SK-N-SH treated with all-trans-retinoic acid at 6 μM for 48 hours (cell line): ENCODE measurements around the gene EPB41L2.

Experiments used
- ATAC-seq: fragments of 200-7000 bp; cut with Tn5 transposase; 3 replicates; pipeline ENCODE4 v1.9.1; 2020; ENCODE audit warnings: mild to moderate bottlenecking, moderate library complexity
- ARNTL ChIP-seq: fragments of 450-650 bp; formaldehyde crosslinking; IDR thresholded peaks from 2 replicates; pipeline ENCODE4 v1.5.0; 2020; ENCODE audit warnings: low read depth, mild to moderate bottlenecking, moderate library complexity, borderline replicate concordance
- BACH2 ChIP-seq: fragments of 250-450 bp; sonication (Bioruptor Pico); IDR thresholded peaks from 2 replicates; pipeline ENCODE4 v1.9.0; 2021; ENCODE audit warnings: mild to moderate bottlenecking, borderline replicate concordance
- CSDC2 ChIP-seq: fragments of 250-450 bp; sonication (Bioruptor Pico); IDR thresholded peaks from 2 replicates; pipeline ENCODE4 v1.5.0; 2020; ENCODE audit warnings: mild to moderate bottlenecking, moderate library complexity
- ESRRG ChIP-seq: fragments of 250-450 bp; sonication (Bioruptor Pico); IDR thresholded peaks from 2 replicates; pipeline ENCODE4 v1.6.1; 2021; ENCODE audit warnings: mild to moderate bottlenecking
- GLIS3 ChIP-seq: fragments of 250-450 bp; sonication (Bioruptor Pico); IDR thresholded peaks from 2 replicates; pipeline ENCODE4 v1.5.0; 2020; ENCODE audit warnings: mild to moderate bottlenecking, moderate library complexity
- ISL1 ChIP-seq: fragments of 250-450 bp; sonication (Bioruptor Pico); IDR thresholded peaks from 2 replicates; pipeline ENCODE4 v2.1.2; 2022; ENCODE audit warnings: mild to moderate bottlenecking, moderate library complexity
- POU6F1 ChIP-seq: fragments of 250-450 bp; sonication (Bioruptor Pico); IDR thresholded peaks from 2 replicates; pipeline ENCODE4 v1.8.0; 2021; ENCODE audit warnings: low read depth, mild to moderate bottlenecking, moderate library complexity, borderline replicate concordance
- PPARA ChIP-seq: fragments of 250-450 bp; sonication (Bioruptor Pico); IDR thresholded peaks from 2 replicates; pipeline ENCODE4 v1.5.0; 2020; ENCODE audit warnings: mild to moderate bottlenecking, borderline replicate concordance
- SNAI2 ChIP-seq: fragments of 250-450 bp; sonication (Bioruptor Pico); IDR thresholded peaks from 2 replicates; pipeline ENCODE4 v1.5.0; 2020; ENCODE audit warnings: mild to moderate bottlenecking, moderate library complexity
- TCF4 ChIP-seq: fragments of 250-450 bp; sonication (Bioruptor Pico); IDR thresholded peaks from 2 replicates; pipeline ENCODE4 v1.8.0; 2021; ENCODE audit warnings: mild to moderate bottlenecking, moderate library complexity, borderline replicate concordance
- TSHZ2 ChIP-seq: fragments of 250-450 bp; sonication (Bioruptor Pico); IDR thresholded peaks from 2 replicates; pipeline ENCODE4 v1.5.0; 2020; ENCODE audit warnings: mild to moderate bottlenecking, moderate library complexity
- ZC3H10 ChIP-seq: fragments of 250-450 bp; sonication (Bioruptor Pico); IDR thresholded peaks from 2 replicates; pipeline ENCODE4 v1.5.1; 2021; ENCODE audit warnings: mild to moderate bottlenecking, moderate library complexity
- ZFP3 ChIP-seq: fragments of 250-450 bp; sonication (Bioruptor Pico); IDR thresholded peaks from 2 replicates; pipeline ENCODE4 v1.5.0; 2020; ENCODE audit warnings: mild to moderate bottlenecking, moderate library complexity
- ZFP30 ChIP-seq: fragments of 450-650 bp; formaldehyde crosslinking; IDR thresholded peaks from 2 replicates; pipeline ENCODE4 v1.5.0; 2022; ENCODE audit warnings: mild to moderate bottlenecking, moderate library complexity
- ZNF565 ChIP-seq: fragments of 450-650 bp; formaldehyde crosslinking; conservative IDR thresholded peaks from 2 replicates; pipeline ENCODE4 v1.5.0; 2020; ENCODE audit warnings: low read depth, mild to moderate bottlenecking, moderate library complexity
- ZNF70 ChIP-seq: fragments of 450-650 bp; formaldehyde crosslinking; IDR thresholded peaks from 2 replicates; pipeline ENCODE4 v1.5.0; 2020; ENCODE audit warnings: mild to moderate bottlenecking, moderate library complexity
- ZNF8 ChIP-seq: fragments of 450-650 bp; formaldehyde crosslinking; IDR thresholded peaks from 2 replicates; pipeline ENCODE4 v1.5.0; 2020; ENCODE audit warnings: mild to moderate bottlenecking, moderate library complexity
- TF ChIP-seq, protein P1 (sequence below): fragments of 250-450 bp; sonication (Bioruptor Pico); IDR thresholded peaks from 2 replicates; pipeline ENCODE4 v1.8.0; 2020; ENCODE audit warnings: mild to moderate bottlenecking, moderate library complexity, borderline replicate concordance
- TF ChIP-seq, protein P2 (sequence below): fragments of 250-450 bp; sonication (Bioruptor Pico); IDR thresholded peaks from 2 replicates; pipeline ENCODE4 v1.5.1; 2021; ENCODE audit warnings: mild to moderate bottlenecking, moderate library complexity

EPB41L2 gene

GRCh38 chr6:131045139-131045538 is 17.9 kb downstream of the EPB41L2 start:
- no peak for ATAC-seq
- TF ChIP-seq CSDC2 (CRISPR knock-in tag) (no peak), ZNF70 (CRISPR knock-in tag) (no peak), POU6F1 (CRISPR knock-in tag) (no peak), ZFP3 (no peak), ESRRG (CRISPR knock-in tag) (no peak), PPARA (no peak), SNAI2 (CRISPR knock-in tag) (no peak), ARNTL (CRISPR knock-in tag) (no peak), TSHZ2 (no peak), BACH2 (no peak), ZC3H10 (CRISPR knock-in tag) (no peak), ZNF8 (CRISPR knock-in tag) (no peak), TCF4 (CRISPR knock-in tag) (no peak)
- TF ChIP-seq, protein P1, sequence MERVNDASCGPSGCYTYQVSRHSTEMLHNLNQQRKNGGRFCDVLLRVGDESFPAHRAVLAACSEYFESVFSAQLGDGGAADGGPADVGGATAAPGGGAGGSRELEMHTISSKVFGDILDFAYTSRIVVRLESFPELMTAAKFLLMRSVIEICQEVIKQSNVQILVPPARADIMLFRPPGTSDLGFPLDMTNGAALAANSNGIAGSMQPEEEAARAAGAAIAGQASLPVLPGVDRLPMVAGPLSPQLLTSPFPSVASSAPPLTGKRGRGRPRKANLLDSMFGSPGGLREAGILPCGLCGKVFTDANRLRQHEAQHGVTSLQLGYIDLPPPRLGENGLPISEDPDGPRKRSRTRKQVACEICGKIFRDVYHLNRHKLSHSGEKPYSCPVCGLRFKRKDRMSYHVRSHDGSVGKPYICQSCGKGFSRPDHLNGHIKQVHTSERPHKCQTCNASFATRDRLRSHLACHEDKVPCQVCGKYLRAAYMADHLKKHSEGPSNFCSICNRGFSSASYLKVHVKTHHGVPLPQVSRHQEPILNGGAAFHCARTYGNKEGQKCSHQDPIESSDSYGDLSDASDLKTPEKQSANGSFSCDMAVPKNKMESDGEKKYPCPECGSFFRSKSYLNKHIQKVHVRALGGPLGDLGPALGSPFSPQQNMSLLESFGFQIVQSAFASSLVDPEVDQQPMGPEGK = no peak
- TF ChIP-seq, protein P2, sequence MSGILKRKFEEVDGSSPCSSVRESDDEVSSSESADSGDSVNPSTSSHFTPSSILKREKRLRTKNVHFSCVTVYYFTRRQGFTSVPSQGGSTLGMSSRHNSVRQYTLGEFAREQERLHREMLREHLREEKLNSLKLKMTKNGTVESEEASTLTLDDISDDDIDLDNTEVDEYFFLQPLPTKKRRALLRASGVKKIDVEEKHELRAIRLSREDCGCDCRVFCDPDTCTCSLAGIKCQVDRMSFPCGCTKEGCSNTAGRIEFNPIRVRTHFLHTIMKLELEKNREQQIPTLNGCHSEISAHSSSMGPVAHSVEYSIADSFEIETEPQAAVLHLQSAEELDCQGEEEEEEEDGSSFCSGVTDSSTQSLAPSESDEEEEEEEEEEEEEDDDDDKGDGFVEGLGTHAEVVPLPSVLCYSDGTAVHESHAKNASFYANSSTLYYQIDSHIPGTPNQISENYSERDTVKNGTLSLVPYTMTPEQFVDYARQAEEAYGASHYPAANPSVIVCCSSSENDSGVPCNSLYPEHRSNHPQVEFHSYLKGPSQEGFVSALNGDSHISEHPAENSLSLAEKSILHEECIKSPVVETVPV (CRISPR knock-in tag) = no peak

- TF ChIP-seq ARNTL (CRISPR knock-in tag) = no peak
- no peak for TF ChIP-seq TSHZ2
- TF ChIP-seq, protein P2 (CRISPR knock-in tag) = no peak
- TF ChIP-seq ISL1 = no peak
- TF ChIP-seq ESRRG (CRISPR knock-in tag) = no peak
- TF ChIP-seq PPARA = no peak
- TF ChIP-seq ZNF70 (CRISPR knock-in tag) = no peak
- TF ChIP-seq ZFP30 (CRISPR knock-in tag) = no peak
- no peak for TF ChIP-seq ZFP3
- no peak for TF ChIP-seq ZNF565
- TF ChIP-seq GLIS3 (CRISPR knock-in tag) = no peak
- no peak for TF ChIP-seq CSDC2 (CRISPR knock-in tag)
- TF ChIP-seq POU6F1 (CRISPR knock-in tag) = no peak
- no peak for TF ChIP-seq SNAI2 (CRISPR knock-in tag)
- no peak for ATAC-seq
These were observed 19.1 kb downstream of the EPB41L2 start for GRCh38 chr6:131043902-131044447.
